HG02852 (cell line): ENCODE measurements around the gene UIMC1.
A peak's percentile ranks its signal among the peaks of the same experiment; 100 is the strongest.
"Not testable (repeated sequence)": the region's sequence is repeated elsewhere in the genome, so short reads cannot be mapped to it uniquely, and the experiment has no call there.

Experiments used
- ATAC-seq: cut with Tn5 transposase; IDR thresholded peaks from one replicate; pipeline ENCODE4 v1.9.1; 2021; ENCODE audit warnings: mild to moderate bottlenecking, moderate library complexity; ENCODE audit not compliant: unreplicated experiment

The UIMC1 gene

DNA sequence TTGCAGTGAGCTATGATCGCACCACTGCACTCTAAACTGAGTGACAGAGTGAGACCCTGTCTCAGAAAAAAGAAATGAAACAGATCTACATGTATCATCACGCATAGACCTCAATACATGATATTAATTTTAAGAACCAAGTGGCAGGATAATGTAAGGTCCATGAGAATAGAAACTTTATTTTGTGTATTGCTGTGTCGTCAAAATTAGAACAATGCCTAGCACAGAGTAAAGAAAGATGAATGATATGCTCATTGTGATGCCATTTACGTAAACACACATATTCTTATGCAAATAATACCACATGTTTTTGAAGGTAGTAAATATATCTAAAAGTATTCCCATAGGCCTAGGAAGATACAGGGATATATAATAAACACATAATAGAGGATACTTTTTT, 3.6 kb upstream of the UIMC1 start:
- no peak for ATAC-seq

DNA sequence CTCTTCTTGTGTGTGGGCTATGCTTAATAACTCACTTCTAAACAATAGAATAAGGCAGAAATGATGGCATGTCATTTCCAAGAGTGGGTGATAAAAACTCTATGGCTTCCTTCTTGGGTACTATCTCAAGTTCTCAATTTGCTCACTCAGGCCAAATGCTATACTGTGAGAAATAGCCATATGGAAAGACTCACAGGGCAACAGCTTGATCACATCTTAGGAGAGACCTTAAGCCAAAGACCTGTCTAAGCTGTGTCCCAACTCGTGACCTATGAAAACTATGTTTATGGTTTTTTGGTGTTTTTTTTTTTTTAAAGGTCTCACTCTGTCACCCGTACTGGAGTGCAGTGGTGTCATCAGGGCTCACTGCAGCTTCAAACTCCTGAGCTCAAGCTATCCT, 2.1 kb upstream of the UIMC1 start:
- ATAC-seq = no peak

- peak; percentile 50 for ATAC-seq
These were observed 837 bp downstream of the UIMC1 start for GRCh38 chr5:177005619-177006264.

GRCh38 chr5:177004961-177005360, 1.6 kb downstream of the UIMC1 start:
- no peak for ATAC-seq

DNA sequence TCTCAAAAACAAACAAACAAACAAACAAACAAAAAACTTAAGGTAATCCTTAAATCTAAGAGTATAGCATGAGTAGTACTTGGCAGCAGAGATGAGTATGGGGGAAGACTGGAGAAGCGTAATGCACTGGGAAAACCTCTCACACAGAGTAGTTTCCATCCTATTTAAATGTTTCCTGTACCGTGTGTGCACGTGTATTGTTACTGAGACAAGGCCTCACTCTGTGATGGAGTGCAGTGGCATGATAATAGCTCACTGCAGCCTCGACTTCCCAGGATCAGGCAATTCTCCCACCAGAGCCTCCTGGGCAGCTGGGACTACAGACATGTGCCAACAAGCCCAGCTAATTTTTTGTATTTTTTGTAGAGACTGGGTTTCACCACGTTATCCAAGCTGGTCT, 2.9 kb downstream of the UIMC1 start:
- ATAC-seq = no peak

DNA sequence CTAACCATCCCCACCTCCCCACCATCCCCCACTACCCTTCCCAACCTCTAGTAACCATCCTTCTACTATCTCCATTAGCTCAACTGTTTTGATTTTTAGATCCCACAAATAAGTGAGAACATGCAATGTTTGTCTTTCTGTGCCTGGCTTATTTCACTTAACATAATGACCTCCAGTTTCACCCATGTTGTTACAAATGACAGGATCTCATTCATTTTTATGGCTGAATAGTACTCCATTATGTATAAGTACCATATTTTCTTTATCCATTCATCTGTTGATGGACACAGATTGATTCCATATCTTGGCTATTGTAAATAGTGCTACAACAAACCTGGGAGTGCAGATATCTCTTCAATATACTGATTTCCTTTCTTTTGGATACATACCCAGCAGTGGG, 7.1 kb downstream of the UIMC1 start:
- ATAC-seq = not testable (repeated sequence)

DNA sequence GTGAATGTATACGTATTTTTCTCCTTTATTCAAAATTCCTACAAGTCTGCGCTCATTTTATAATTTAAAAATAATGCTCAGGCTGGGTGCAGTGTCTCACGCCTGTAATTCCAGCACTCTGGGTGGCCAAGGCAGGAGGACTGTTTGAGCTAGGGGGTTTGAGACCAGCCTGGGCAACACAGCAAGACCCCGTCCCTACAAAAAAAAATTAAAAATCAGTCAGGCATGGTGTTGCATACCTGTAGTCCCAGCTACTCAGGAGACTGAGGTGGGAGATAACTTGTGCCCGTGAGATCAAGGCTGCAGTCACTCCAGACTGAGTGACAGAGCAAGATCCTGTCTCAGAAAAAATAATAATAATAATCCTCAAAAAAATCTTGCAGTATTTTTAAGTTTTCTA, 7.8 kb downstream of the UIMC1 start:
- no peak for ATAC-seq

DNA sequence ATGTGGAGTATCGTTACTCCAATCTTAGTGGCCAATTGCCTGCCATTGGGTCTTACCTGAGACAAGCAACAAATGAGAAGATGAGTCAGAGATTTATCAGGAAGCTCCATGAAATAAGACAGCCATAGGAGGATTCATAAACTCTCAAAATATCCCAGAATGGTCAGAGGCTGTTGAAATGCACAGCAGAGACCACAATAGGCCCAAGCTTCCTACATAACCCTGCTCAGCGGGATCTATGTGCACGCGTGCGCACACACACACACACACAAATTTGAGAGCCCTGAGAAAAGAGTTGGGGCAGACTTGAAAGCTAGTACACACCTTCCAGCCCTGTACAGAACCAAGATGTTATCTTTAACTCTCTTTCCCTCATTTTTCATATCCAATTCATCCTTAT, 9.8 kb downstream of the UIMC1 start:
- ATAC-seq = no peak

DNA sequence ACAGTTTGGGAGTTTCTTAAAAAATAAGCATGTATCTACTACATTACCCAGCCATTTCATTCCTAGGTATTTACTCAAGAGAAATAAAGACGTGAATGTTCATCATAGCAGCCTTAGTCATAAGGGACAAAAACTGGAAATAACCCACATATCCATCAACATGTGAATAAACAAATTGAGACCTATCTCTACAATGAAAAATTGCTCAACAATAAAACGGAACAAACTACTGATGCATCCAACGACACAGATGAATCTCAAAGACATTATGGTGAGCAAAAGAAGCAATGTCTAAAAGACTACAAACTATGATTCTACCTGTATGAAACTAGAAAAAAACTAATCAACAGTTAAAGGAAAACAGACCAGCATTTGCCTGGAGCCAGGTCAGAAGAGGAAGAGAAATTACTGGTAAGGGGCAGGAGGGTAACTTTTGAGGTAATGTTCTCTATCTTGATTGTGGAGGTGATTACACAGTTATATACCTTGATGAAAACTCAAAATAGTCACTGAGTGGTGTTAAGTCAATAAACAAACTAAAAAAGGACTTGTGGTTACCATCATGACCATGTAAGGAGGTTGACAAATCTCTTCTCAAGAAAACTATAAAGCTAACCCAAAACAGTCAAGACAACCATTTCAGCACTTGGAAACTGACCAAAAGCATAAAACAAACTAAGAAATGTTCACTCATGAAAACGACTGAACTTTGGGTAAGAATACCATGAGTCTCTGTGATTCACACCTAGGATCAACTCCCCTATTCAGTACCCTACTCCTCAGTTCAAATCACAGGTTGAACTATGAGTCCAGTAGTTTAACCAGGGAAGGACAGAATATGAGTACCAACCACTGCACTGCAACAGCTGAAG, 10.4 kb downstream of the UIMC1 start:
- ATAC-seq = no peak

DNA sequence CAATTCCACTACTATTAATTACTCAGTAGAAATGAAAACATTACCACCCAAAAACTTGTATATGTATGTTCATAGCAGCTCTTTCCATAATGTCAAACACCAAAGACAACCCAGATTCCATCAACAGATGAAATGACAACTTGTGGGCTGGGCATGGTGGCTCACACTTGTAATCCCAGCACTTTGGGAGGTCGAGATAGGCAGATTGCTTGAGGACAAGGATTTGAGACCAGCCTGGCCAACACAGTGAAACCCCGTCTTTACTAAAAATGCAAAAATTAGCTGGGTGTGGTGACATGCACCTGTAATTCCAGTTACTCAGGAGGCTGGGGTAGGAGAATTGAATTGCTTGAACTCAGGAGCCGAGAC, 11.5 kb downstream of the UIMC1 start:
- no peak for ATAC-seq

DNA sequence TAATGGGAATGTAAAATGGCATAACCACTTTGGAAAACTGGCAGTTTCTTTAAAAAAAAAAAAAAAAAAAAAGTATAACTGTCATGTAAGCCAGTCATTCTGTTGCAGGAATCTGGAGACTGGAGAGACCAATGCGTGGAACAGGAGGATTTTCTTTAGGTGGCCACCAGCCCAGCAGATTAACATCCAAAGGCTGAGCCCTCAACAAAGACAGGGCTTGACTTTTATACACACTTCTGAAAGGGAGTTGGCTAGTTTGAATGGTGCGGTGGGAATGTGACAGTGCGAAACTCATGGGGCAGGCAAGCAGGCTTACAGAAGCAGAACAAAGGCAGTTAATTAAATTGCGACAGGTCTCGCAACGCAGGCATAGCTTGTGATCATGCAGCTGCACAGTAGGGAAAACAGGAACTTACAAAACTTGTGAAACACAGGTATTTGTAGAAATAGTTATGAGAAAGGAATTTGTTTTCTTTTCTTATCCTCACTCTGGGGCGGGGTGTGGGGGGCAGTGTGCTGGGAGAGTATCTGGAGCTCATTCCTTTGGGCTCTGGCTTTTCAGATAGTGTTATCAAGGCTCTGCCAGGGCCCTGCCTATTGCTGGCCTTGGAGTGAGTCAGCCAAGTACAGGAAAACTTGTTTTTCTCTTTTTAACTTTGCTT, 12.0 kb downstream of the UIMC1 start:
- ATAC-seq = peak; percentile 68

GRCh38 chr5:176993081-176993480, 13.5 kb downstream of the UIMC1 start:
- ATAC-seq = not testable (repeated sequence)

GRCh38 chr5:176987583-176987982, 19.0 kb downstream of the UIMC1 start:
- no peak for ATAC-seq

- ATAC-seq = no peak
These were observed 20.3 kb downstream of the UIMC1 start for GRCh38 chr5:176986280-176986679.

DNA sequence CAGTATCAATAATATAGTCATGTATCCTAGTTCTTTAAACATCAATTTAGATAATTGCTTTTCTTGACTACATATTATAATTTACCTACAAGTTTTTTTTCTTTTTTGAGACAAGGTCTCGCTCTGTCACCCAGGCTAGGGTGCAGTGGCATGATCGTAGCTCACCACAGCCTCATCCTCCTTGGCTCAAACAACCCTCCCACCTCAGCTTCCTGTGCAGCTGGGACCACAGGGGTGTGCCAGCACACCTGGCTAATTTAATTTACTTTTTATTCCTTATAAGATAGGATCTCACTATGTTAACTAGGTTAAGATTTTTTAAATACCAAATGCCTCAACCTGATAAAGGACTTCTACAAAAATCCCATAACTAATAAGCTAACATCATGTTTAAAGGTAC, 21.1 kb downstream of the UIMC1 start:
- ATAC-seq = no peak

DNA sequence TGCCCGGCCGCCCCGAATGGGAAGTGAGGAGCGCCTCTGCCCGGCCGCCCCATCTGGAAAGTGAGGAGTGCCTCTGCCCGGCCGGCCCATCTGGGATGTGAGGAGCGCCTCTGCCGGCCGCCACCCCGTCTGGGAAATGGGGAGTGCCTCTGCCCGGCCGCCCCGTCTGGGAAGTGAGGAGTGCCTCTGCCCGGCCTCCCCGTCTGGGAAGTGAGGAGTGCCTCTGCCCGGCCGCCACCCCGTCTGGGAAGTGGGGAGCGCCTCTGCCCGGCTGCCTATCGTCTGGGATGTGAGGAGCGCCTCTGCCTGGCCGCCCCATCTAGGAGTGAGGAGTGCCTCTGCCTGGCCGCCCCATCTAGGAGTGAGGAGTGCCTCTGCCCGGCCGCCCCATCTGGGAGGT, 22.4 kb downstream of the UIMC1 start:
- ATAC-seq = not testable (repeated sequence)

DNA sequence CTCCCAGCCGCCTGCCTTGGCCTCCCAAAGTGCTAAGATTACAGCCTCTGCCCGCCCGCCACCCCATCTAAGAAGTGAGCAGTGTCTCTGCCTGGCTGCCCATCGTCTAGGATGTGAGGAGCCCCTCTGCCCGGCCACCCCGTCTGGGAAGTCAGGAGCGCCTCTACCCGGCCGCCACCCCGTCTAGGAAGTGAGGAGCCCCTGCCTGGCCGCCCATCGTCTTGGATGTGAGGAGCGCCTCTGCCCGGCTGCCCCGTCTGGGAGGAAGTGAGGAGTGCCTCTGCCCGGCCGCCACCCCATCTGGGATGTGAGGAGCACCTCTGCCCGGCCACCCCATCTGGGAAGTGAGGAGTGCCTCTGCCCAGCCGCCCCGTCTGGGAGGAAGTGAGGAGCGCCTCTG, 23.0 kb downstream of the UIMC1 start:
- not testable (repeated sequence) for ATAC-seq

DNA sequence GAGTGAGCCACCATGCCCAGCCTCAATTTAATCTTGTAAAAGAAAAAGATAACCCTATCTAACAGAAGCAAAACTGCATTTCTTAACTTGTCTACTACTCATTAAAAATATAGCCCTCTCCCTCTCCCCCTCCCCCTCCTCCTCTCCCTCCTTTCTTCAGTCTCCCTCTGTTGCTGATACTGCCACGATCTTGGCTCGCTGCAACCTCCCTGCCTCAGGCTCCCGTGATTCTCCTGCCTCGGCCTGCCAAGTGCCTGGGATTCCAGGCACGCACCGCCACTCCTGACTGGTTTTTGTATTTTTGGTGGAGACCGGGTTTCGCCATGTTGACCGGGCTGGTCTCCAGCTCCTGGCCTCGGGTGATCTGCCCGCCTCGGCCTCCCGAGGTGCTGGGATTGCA, 23.5 kb downstream of the UIMC1 start:
- not testable (repeated sequence) for ATAC-seq

GRCh38 chr5:176980818-176981217, 25.8 kb downstream of the UIMC1 start:
- ATAC-seq = no peak

DNA sequence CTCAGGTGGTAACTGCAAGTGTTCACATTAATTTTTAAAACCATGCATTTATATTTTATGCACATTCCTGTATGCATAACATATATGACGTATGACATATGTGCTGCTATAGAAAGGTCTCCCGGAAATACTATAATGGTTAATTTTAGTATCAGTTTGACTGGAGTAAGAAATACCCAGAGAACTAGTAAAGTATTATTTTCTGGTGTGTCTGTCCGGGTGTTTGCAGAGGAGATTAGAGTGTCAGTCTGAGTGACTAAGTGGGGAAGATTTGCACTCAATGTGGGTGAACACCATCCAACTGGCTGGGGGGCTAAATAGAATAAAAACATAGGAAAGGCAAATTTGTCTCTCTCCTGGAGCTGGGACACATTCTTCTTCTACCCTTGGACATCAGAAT, 26.9 kb downstream of the UIMC1 start:
- no peak for ATAC-seq

GRCh38 chr5:176965633-176966032, 40.9 kb downstream of the UIMC1 start:
- no peak for ATAC-seq

GRCh38 chr5:176959051-176959450, 47.5 kb downstream of the UIMC1 start:
- ATAC-seq = no peak
